GM04503 (cell line): ENCODE data around the gene HOXA13.
A peak's percentile ranks its signal among the peaks of the same experiment; 100 is the strongest.

Source experiments
- DNase-seq: peaks from one replicate; pipeline ENCODE4 v3.0.0-alpha.2; 2012; ENCODE audit warnings: low read depth

The HOXA13 gene

DNA sequence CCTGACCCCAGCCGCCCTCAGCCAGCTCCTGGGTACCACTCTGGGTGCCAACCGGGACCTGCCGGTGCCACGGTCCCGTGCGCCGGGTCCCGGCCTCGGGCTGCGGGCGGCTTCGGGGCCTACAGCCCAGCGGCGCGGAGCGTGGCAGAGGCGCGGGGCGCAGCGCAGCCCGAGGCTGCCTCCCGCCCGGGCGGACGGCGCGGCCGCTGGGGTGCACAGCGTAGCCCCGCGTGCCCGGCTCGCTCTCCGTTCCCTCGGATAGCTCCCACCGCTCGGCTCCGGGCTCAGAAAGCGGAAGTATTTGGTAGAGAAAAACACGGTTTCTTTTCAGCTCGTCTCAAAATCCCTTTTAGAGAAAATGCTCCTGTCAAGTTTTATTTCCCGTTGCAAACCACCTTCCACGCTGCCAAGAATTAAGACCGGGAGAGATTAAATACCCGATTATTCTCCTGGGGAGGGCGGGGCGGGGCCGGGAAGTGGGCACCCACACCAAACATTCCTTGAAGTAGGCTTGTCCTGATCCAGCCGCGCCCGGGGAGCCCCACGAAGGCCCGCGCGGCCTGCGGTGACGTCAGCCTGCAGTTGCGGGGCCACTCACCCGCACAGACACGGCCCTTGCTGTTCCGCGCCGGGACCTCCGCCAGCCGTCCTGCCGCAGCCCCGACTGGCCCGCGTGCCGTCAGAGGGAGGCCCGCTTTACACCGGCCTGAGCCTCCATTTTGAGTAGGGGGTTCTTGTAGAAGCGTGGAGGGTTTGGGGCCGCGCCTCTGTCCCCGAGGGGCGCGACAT is 7.2 kb downstream of the HOXA13 start:
- no peak for DNase-seq

- DNase-seq = no peak
Measured at GRCh38 chr7:27191833-27192545, 7.9 kb downstream of the HOXA13 start.

GRCh38 chr7:27191161-27191731 is 8.6 kb downstream of the HOXA13 start:
- no peak for DNase-seq

GRCh38 chr7:27189997-27190748 is 9.7 kb downstream of the HOXA13 start:
- DNase-seq = no peak

- DNase-seq = no peak
Measured at GRCh38 chr7:27189295-27189996, 10.4 kb downstream of the HOXA13 start.

- no peak for DNase-seq
Measured at GRCh38 chr7:27188386-27189294, 11.3 kb downstream of the HOXA13 start.

DNA sequence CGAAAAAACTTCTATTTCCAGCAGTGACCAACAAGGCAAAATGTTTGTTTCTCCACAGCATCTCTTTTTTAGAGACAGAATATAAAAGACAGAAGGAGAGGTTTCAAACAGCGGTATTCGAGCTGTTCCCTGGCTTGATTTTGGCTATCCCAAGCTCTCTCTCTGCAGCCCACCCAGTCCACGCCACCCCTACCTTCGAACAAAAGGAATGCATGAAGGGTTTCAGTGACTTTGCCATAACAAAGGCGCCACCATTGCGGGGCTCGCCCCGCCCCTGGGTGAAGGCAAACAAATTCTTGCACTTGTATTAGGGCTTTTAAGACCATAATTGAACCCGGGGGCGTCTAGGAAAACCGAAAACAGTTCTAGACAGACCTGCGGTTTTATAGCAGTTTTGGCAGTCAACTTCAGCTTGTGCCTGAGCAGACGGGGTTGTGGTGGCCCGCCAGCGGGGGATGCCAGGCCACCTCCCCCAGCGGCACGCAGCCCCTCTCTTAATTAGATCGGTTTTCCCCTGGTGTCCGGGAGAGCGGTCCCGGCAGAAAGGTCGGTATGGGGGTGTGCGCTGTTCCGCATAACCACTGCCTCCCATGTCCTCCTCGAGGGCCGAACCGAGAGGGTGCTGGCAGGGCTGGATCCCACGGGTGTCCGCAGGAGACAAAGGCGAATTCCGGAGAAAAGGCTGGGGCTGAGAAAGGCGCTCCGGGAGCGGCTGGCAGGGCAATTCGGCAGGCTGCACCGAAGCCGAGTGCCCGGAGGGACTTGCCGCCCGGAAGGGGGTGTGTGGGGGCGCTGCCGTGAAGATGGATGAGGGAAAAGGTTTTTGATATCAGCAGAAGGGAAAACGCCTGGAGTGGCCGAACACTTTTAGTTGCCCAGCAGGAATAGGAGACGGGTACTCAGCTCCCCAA is 12.2 kb downstream of the HOXA13 start:
- no peak for DNase-seq

GRCh38 chr7:27186668-27187474 is 13.0 kb downstream of the HOXA13 start:
- DNase-seq = no peak

DNA sequence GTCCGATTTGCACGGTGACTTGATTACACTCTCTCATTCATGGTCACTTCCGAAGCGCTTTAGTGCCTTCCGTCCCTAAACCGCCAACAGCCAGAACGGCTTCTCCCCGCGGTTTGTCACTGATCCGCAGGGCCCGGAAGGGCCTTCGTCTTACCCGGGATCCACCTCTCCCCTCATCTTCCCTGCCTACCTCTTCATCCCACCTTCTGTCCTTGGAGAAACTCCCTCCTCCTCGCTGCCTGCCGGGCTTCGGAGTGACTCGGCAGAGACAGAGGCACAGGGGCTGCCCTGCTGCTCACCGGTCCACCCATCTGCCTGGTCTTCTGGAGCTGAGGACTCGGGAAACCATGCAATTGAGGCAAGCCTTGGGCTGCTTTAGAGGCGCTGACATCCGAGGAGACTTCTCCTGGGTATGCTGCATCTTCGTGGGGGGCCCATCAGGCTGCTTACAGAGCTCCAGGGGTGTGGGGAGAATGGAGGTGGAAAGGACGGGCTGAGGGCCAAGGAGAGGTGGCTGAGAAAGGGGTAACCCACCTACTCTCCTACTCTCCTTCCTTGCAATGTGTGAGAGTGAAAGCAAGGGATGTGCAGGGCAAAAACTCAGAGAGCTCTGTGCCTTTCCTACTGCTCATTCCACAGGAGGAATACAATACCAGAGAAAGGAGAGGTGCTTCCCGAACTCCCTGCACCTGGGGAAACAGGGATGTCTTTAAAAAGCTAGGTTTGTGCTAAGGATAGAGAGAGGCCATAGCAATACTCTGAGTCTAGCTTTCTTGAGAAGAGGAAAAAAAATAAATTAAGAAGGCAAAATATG is 13.8 kb downstream of the HOXA13 start:
- DNase-seq = no peak

DNA sequence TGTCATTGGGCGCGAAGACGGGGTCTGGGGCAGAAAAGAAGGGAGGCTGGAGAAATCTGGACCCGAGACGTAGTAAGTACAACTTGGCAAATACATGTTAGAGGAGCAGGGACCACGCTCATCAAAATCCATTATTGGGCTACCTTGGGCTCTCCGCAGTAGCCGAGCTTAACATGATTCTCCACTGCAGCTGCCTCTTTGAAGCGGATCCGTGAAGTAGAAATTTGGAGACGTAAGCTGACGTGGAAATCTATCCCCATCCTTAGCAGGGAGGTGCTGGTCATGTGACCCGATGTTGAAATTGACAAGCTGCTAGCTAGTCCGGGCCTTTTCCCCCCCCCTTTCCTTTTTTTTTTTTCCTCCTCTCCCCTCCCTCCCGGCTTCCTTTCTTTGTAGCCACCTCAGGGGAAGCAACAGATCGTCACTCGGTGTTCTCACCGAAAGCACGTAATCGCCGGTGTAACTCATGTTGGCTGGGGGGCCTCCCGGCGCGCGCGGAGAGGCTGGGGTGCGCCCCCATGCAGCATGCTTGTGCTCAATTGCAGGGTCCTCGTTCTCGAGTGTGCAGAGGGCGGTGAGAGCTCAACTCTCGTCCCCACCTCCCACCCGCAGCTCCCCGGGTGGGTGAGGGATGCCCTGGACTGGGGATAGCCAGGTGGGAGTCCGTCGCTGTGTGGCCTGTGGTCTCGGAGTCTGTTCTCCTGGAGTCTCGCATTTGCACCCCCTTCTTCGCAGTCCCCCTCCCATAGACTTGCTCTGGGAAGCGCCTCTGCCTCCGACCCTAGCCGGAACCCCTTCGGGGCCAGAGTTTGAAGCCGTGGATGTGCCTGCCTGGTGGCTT is 14.7 kb downstream of the HOXA13 start, which contains the start of gene HOXA11:
Gene HOXA11 (minus strand): TSS at position 220 of the 841 bp plus-strand sequence. CDS start 88 bp downstream, at position 132.
- peak; percentile 92 for DNase-seq

GRCh38 chr7:27184337-27185012 is 15.4 kb downstream of the HOXA13 start:
- no peak for DNase-seq

GRCh38 chr7:27183682-27184336 is 16.1 kb downstream of the HOXA13 start:
- no peak for DNase-seq

GRCh38 chr7:27182861-27183681 is 16.8 kb downstream of the HOXA13 start:
- DNase-seq = no peak

- no peak for DNase-seq
Measured at GRCh38 chr7:27182285-27182841, 17.5 kb downstream of the HOXA13 start.
